ENCODE measurements around the gene LEKR1.

GRCh38 chr3:157086060-157086750, 260.1 kb downstream of the LEKR1 start:
- TF ChIP-seq SP1 (IDR thresholded peaks at IDR 0.05) (no peak), BHLHE40 (IDR thresholded peaks at IDR 0.05; ENCODE audit: borderline replicate concordance) (no peak), FOXA1 (IDR thresholded peaks at IDR 0.05) (no peak), HDGF (IDR thresholded peaks at IDR 0.05; ENCODE audit: borderline replicate concordance) (no peak), ELF4 (IDR thresholded peaks at IDR 0.05) (no peak), CTBP1 (IDR thresholded peaks at IDR 0.05; ENCODE audit: borderline replicate concordance) (no peak), FOXK2 (IDR thresholded peaks at IDR 0.05) (no peak), FOXM1 (IDR thresholded peaks at IDR 0.05; ENCODE audit: borderline replicate concordance) (no peak), ZNF384 (IDR thresholded peaks at IDR 0.05) (no peak), PKNOX1 (IDR thresholded peaks at IDR 0.05) (no peak)

All from HEK293T (cell line).